Neural cell (in vitro differentiated cells): ENCODE measurements around the gene DLG4. TPM values are rescaled to one million over a fixed set of nuclear protein-coding genes. Genes with fewer than 3 reads are reported as not detected.

ENCODE experiments used
- H2AFZ ChIP-seq: fragments of 200-600, 300-800 bp; sonication (generic), shearing (Covaris generic); 2 replicates; pipeline ENCODE4 v1.6.0; 2014; ENCODE audit warnings: low read depth, mild to moderate bottlenecking, antibody characterized with exemption, low read length, moderate library complexity
- H3F3A ChIP-seq: fragments of 200-600 bp; shearing (Covaris generic); 2 replicates; pipeline ENCODE4 v1.6.1; 2016; ENCODE audit warnings: mild to moderate bottlenecking, moderate library complexity, mixed read lengths, antibody characterized with exemption, low read length; ENCODE audit not compliant: insufficient read depth, poor library complexity, severe bottlenecking
- H3K27ac ChIP-seq: fragments of 200-600, 300-800 bp; sonication (generic), shearing (Covaris generic); 2 replicates; pipeline ENCODE4 v1.5.1; 2014; ENCODE audit warnings: mild to moderate bottlenecking, low read length, moderate library complexity
- H3K27me3 ChIP-seq: fragments of 300-800, 200-600 bp; sonication (generic), shearing (Covaris generic); 2 replicates; pipeline ENCODE4 v1.6.0; 2014; ENCODE audit warnings: mild to moderate bottlenecking, low read depth, low read length, moderate library complexity; ENCODE audit not compliant: insufficient read depth
- H3K36me3 ChIP-seq: fragments of 300-800, 200-600 bp; sonication (generic), shearing (Covaris generic); 2 replicates; pipeline ENCODE4 v1.5.1; 2014; ENCODE audit warnings: mild to moderate bottlenecking, antibody characterized with exemption, low read length, moderate library complexity; ENCODE audit not compliant: insufficient read depth
- H3K4me2 ChIP-seq: fragments of 300-800, 200-600 bp; sonication (generic), shearing (Covaris generic); 2 replicates; pipeline ENCODE4 v1.6.0; 2014; ENCODE audit warnings: mild to moderate bottlenecking, low read length
- H3K4me3 ChIP-seq: fragments of 300-800, 200-600 bp; sonication (generic), shearing (Covaris generic); 2 replicates; pipeline ENCODE4 v1.5.1; 2014; ENCODE audit warnings: mild to moderate bottlenecking, low read length, moderate library complexity
- H3K79me2 ChIP-seq: fragments of 200-600 bp; shearing (Covaris generic); replicated peaks from 2 replicates; pipeline ENCODE4 v1.6.0; 2014; ENCODE audit warnings: mild to moderate bottlenecking, low read length, moderate library complexity; ENCODE audit not compliant: insufficient read depth
- H3K9ac ChIP-seq: fragments of 300-800, 200-600 bp; sonication (generic), shearing (Covaris generic); 2 replicates; pipeline ENCODE4 v1.6.1; 2016; ENCODE audit warnings: mild to moderate bottlenecking, low read length, mixed read lengths
- H3K9me2 ChIP-seq: fragments of 200-600 bp; shearing (Covaris generic); 2 replicates; pipeline ENCODE4 v1.6.1; 2016; ENCODE audit warnings: mild to moderate bottlenecking, low read length, mixed read lengths; ENCODE audit not compliant: insufficient read depth
- H3K9me3 ChIP-seq: fragments of 200-600, 300-800 bp; sonication (generic), shearing (Covaris generic); 2 replicates; pipeline ENCODE4 v1.6.1; 2016; ENCODE audit warnings: mild to moderate bottlenecking, mixed run types, low read length, moderate library complexity, mixed read lengths
- H4K20me1 ChIP-seq: fragments of 200-600 bp; shearing (Covaris generic); 2 replicates; pipeline ENCODE4 v1.6.1; 2016; ENCODE audit warnings: mild to moderate bottlenecking, mixed run types; ENCODE audit not compliant: insufficient read depth
- CTCF ChIP-seq: fragments of 450-650 bp; IDR thresholded peaks from 2 replicates; pipeline ENCODE4 v1.5.1; 2014; ENCODE audit warnings: antibody characterized with exemption, mild to moderate bottlenecking, moderate library complexity; ENCODE audit not compliant: poor library complexity, severe bottlenecking
- EP300 ChIP-seq: fragments of 450-650 bp; conservative IDR thresholded peaks from 2 replicates; pipeline ENCODE4 v1.6.1; 2014; ENCODE audit warnings: antibody characterized with exemption, mild to moderate bottlenecking, moderate library complexity; ENCODE audit not compliant: poor library complexity, severe bottlenecking
- EZH2 ChIP-seq: fragments of 200-600, 300-800 bp; shearing (Covaris generic), sonication (generic); IDR thresholded peaks from 2 replicates; pipeline ENCODE4 v1.6.1; 2014; ENCODE audit warnings: antibody characterized with exemption, low read length, borderline replicate concordance, mild to moderate bottlenecking; ENCODE audit not compliant: insufficient read depth, poor library complexity, severe bottlenecking
- MXI1 ChIP-seq: fragments of 450-650 bp; conservative IDR thresholded peaks from 2 replicates; pipeline ENCODE4 v1.6.1; 2014; ENCODE audit warnings: antibody characterized with exemption, mild to moderate bottlenecking; ENCODE audit not compliant: poor library complexity, severe bottlenecking
- POLR2AphosphoS5 ChIP-seq: IDR thresholded peaks from 2 replicates; pipeline ENCODE4 v1.6.1; 2012
- RAD21 ChIP-seq: fragments of 450-650 bp; conservative IDR thresholded peaks from 2 replicates; pipeline ENCODE4 v1.6.1; 2014; ENCODE audit warnings: antibody characterized with exemption, mild to moderate bottlenecking, moderate library complexity
- REST ChIP-seq: IDR thresholded peaks from 2 replicates; pipeline ENCODE4 v1.6.1; 2012; ENCODE audit warnings: borderline replicate concordance
- SMC3 ChIP-seq: fragments of 450-650 bp; conservative IDR thresholded peaks from 2 replicates; pipeline ENCODE4 v1.6.1; 2014; ENCODE audit warnings: antibody characterized with exemption, mild to moderate bottlenecking, moderate library complexity; ENCODE audit not compliant: poor library complexity
- TAF1 ChIP-seq: IDR thresholded peaks from 2 replicates; pipeline ENCODE4 v1.6.1; 2012; ENCODE audit warnings: low read depth
- polyA plus RNA-seq: library from polyadenylated mRNA; depleted of rRNA; stranded (reverse); fragments of >200 nt; gene quantifications from 2 replicates; pipeline ENCODE4 v1.2.3, GENCODE V29; 2014

Gene DLG4
- polyA plus RNA-seq, 1 donor from 2014 or later: 126 TPM

GRCh38 chr17:7241090-7241733, 21.6 kb upstream of the DLG4 start:
- no peak overlapping the region for H2AFZ ChIP-seq
- H3K9me3 ChIP-seq: no peaks in the 10 kb centered on the region
- peak overlapping the region; percentile 99 for H3K9ac ChIP-seq
- no peaks in the 10 kb centered on the region for H4K20me1 ChIP-seq
- no peaks in the 10 kb centered on the region for H3K36me3 ChIP-seq
- H3K4me2 ChIP-seq: peak overlapping the region; percentile 99
- H3K27ac ChIP-seq: peak overlapping the region; percentile 99
- TF ChIP-seq TAF1: no peak
- TF ChIP-seq CTCF: no peak
- no peak for TF ChIP-seq EZH2
- no peak for TF ChIP-seq EP300
- TF ChIP-seq REST: no peak
- TF ChIP-seq SMC3: no peak
- no peak for TF ChIP-seq POLR2AphosphoS5
- no peak for TF ChIP-seq RAD21
- TF ChIP-seq MXI1: no peak
- peaks cover 51% of the 10 kb centered on the region for H3K79me2 ChIP-seq
- H3F3A ChIP-seq: peaks cover 3% of the 10 kb centered on the region
- no peaks in the 10 kb centered on the region for H3K9me2 ChIP-seq
- H3K27me3 ChIP-seq: no peaks in the 10 kb centered on the region
- H3K4me3 ChIP-seq: peak overlapping the region; percentile 75

- peaks cover 3% of the 10 kb centered on the region for H3F3A ChIP-seq
- no peaks in the 10 kb centered on the region for H3K9me2 ChIP-seq
- H3K9me3 ChIP-seq: no peaks in the 10 kb centered on the region
- H3K27me3 ChIP-seq: no peaks in the 10 kb centered on the region
- TF ChIP-seq CTCF (no peak), EZH2 (no peak), MXI1 (no peak), TAF1 (no peak), EP300 (no peak)
- H3K4me3 ChIP-seq: peak overlapping the region; percentile 75
- no peaks in the 10 kb centered on the region for H4K20me1 ChIP-seq
- H3K4me2 ChIP-seq: peak overlapping the region; percentile 99
- H3K79me2 ChIP-seq: peaks cover 59% of the 10 kb centered on the region
- no peaks in the 10 kb centered on the region for H3K36me3 ChIP-seq
- peak overlapping the region; percentile 99 for H3K27ac ChIP-seq
- H2AFZ ChIP-seq: no peak overlapping the region
- peak overlapping the region; percentile 99 for H3K9ac ChIP-seq
Measured at GRCh38 chr17:7240375-7240774, 20.7 kb upstream of the DLG4 start.
